Measurements from ENCODE around the gene ATP2A3.

Gene ATP2A3

GRCh38 chr17:3954976-3955672 lies 9.1 kb downstream of the ATP2A3 start:
- no peak for DNase-seq (ENCODE audit: low read depth)
- H3K4me3 ChIP-seq (ENCODE audit: low read depth, low read length), result no peak overlapping the region
- no peak for TF ChIP-seq CTCF (conservative IDR thresholded peaks at IDR 0.05; ENCODE audit: low read depth, low read length)

- no peak for TF ChIP-seq CTCF (conservative IDR thresholded peaks at IDR 0.05; ENCODE audit: low read depth, low read length)
- no peak overlapping the region for H3K4me3 ChIP-seq (ENCODE audit: low read depth, low read length)
- DNase-seq (ENCODE audit: low read depth), result no peak
Observed at GRCh38 chr17:3954086-3954485, 10.2 kb downstream of the ATP2A3 start.

- no peak for DNase-seq (ENCODE audit: low read depth)
- H3K4me3 ChIP-seq (ENCODE audit: low read depth, low read length), result no peak overlapping the region
- TF ChIP-seq CTCF (conservative IDR thresholded peaks at IDR 0.05; ENCODE audit: low read depth, low read length), result no peak
Observed at GRCh38 chr17:3953542-3953941, 10.7 kb downstream of the ATP2A3 start.

- H3K4me3 ChIP-seq (ENCODE audit: low read depth, low read length), result no peak overlapping the region
- no peak for TF ChIP-seq CTCF (conservative IDR thresholded peaks at IDR 0.05; ENCODE audit: low read depth, low read length)
- no peak for DNase-seq (ENCODE audit: low read depth)
Observed at GRCh38 chr17:3952186-3952585, 12.1 kb downstream of the ATP2A3 start.

- no peak for DNase-seq (ENCODE audit: low read depth)
- TF ChIP-seq CTCF (conservative IDR thresholded peaks at IDR 0.05; ENCODE audit: low read depth, low read length), result no peak
- H3K4me3 ChIP-seq (ENCODE audit: low read depth, low read length), result no peak overlapping the region
Observed at GRCh38 chr17:3951420-3951819, 12.8 kb downstream of the ATP2A3 start.

GRCh38 chr17:3951003-3951402 lies 13.2 kb downstream of the ATP2A3 start:
- no peak for DNase-seq (ENCODE audit: low read depth)
- TF ChIP-seq CTCF (conservative IDR thresholded peaks at IDR 0.05; ENCODE audit: low read depth, low read length), result no peak
- H3K4me3 ChIP-seq (ENCODE audit: low read depth, low read length), result no peak overlapping the region

- no peak overlapping the region for H3K4me3 ChIP-seq (ENCODE audit: low read depth, low read length)
- TF ChIP-seq CTCF (conservative IDR thresholded peaks at IDR 0.05; ENCODE audit: low read depth, low read length), result no peak
- no peak for DNase-seq (ENCODE audit: low read depth)
Observed at GRCh38 chr17:3950584-3950983, 13.7 kb downstream of the ATP2A3 start.
